ENCODE data around the gene FILIP1. TPM values are rescaled to one million over a fixed set of nuclear protein-coding genes. Genes with fewer than 3 reads are reported as not detected.

Gene FILIP1
- total and polyA plus RNA-seq, 10 of the 15 experiments (the other 5 are each of a cell fraction or from before 2014, with no cell fraction given) = 0.23 to 2.0 (median 0.44) TPM

DNA sequence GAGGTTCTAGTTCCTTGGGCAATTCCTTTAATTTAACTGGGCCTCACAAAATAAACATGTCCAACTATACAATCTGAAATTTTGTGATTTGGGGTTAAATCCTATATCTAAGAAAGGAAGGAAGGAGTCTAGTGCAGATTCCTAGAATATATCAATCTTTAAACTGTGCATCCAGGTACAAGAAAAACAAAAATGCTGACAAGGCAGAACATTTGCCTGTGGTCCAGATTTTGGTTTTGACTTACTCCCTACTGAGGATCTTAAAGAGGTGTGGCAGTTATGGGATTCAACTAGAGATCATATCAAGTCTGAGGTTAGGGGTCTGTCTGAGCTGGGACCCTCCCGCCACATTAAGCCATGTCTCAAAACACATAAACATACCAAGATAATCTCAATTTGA is 232.3 kb downstream of the FILIP1 start:
- intact Hi-C loops (cut with micrococcal nuclease; ENCODE audit: unreplicated experiment) = no loop called here
- RAD21 ChIA-PET (ENCODE audit: unreplicated experiment) = no interaction called here
- Histone ChIP-seq H3K9ac (ENCODE audit: control insufficient read depth, insufficient read depth, low read length) (no peak overlapping the region), H3K9me3 (replicated peaks; ENCODE audit: control insufficient read depth, insufficient read depth, low read length) (no peaks in the 10 kb centered on the region), H3K27me3 (replicated peaks in 1 of 2; ENCODE audit: control insufficient read depth in 2 of 2, insufficient read depth in 2 of 2, low read length in 1 of 2) (no peaks in the 10 kb centered on the region), H4K20me1 (ENCODE audit: control insufficient read depth, insufficient read depth) (no peaks in the 10 kb centered on the region), H3K4me2 (ENCODE audit: control insufficient read depth, insufficient read depth) (no peak overlapping the region), H2AFZ (ENCODE audit: control insufficient read depth, low read depth, low read length) (no peak overlapping the region), H3K79me2 (ENCODE audit: control insufficient read depth, insufficient read depth, low read length) (peaks cover 23% of the 10 kb centered on the region), H3K4me3 (no peak overlapping the region), H3K27ac (ENCODE audit: control insufficient read depth, insufficient read depth) (no peak overlapping the region), H3K4me1 (ENCODE audit: control insufficient read depth, insufficient read depth, low read length) (no peaks in the 10 kb centered on the region), H3K36me3 (ENCODE audit: control insufficient read depth in 2 of 2, insufficient read depth in 2 of 2, low read length in 1 of 2) (peaks cover 1 to 26% of the 10 kb centered on the region in 2 experiments; a peak in 2 of 4 replicates)
- CTCF ChIA-PET = interaction anchor here (1.2 to 1.4 kb wide), 3 partner anchors 14 to 285 kb away, joined by 3 to 4 read pairs (median 4); no protein-coding TSS in a partner anchor
- TF ChIP-seq MTA2 (IDR thresholded peaks at IDR 0.05; ENCODE audit: low read depth) (no peak), BACH1 (IDR thresholded peaks at IDR 0.05; ENCODE audit: borderline replicate concordance) (no peak), SUZ12 (IDR thresholded peaks at IDR 0.05; ENCODE audit: unreplicated experiment) (no peak), MYC (IDR thresholded peaks at IDR 0.05; ENCODE audit: insufficient read depth, insufficient read length, insufficient replicate concordance, low read length, severe bottlenecking) (no peak), SMARCA5 (IDR thresholded peaks at IDR 0.05) (no peak), FOXM1 (IDR thresholded peaks at IDR 0.05; ENCODE audit: low read depth, low read length) (no peak)
- TF ChIP-seq, protein P1, sequence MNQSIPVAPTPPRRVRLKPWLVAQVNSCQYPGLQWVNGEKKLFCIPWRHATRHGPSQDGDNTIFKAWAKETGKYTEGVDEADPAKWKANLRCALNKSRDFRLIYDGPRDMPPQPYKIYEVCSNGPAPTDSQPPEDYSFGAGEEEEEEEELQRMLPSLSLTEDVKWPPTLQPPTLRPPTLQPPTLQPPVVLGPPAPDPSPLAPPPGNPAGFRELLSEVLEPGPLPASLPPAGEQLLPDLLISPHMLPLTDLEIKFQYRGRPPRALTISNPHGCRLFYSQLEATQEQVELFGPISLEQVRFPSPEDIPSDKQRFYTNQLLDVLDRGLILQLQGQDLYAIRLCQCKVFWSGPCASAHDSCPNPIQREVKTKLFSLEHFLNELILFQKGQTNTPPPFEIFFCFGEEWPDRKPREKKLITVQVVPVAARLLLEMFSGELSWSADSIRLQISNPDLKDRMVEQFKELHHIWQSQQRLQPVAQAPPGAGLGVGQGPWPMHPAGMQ (IDR thresholded peaks at IDR 0.05; ENCODE audit: borderline replicate concordance) = no peak
- TF ChIP-seq, protein P2, sequence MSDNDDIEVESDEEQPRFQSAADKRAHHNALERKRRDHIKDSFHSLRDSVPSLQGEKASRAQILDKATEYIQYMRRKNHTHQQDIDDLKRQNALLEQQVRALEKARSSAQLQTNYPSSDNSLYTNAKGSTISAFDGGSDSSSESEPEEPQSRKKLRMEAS (IDR thresholded peaks at IDR 0.05; ENCODE audit: low read depth, low read length) = no peak
- no peak for DNase-seq (ENCODE audit: low read depth, low spot score)
- WGBS (ENCODE audit: insufficient coverage, insufficient replicate concordance, low lambda C conversion rate, missing lambda C conversion rate) = 91% methylated on average over 1 of the region's 1 CpG
- no TSS peak for BruUV-seq (replicated peaks)
- no peak for FAIRE-seq
- POLR2A ChIA-PET = no interaction called here
- in situ Hi-C loops (cut with MboI) = no loop called here
- no peak for ATAC-seq
- SMC1A ChIA-PET (ENCODE audit: uncharacterized antibody, unreplicated experiment) = interaction anchor here (1.1 to 1.9 kb wide), 4 partner anchors 15 to 105 kb away, joined by 3 to 5 read pairs (median 4); no protein-coding TSS in a partner anchor

Measured in GM12878 (cell line).